HG02840 (cell line): ENCODE measurements around the gene ARRDC2.

ENCODE experiments used
- ATAC-seq: cut with Tn5 transposase; IDR thresholded peaks from one replicate; pipeline ENCODE4 v1.9.1; 2021; ENCODE audit warnings: mild to moderate bottlenecking, moderate library complexity, moderate number of reproducible peaks; ENCODE audit not compliant: unreplicated experiment, low FRiP score

Gene ARRDC2

GRCh38 chr19:18051887-18052286, 43.9 kb downstream of the ARRDC2 start:
- ATAC-seq: no peak

GRCh38 chr19:18053576-18054219, 45.7 kb downstream of the ARRDC2 start:
- no peak for ATAC-seq

- no peak for ATAC-seq
These were observed 48.0 kb downstream of the ARRDC2 start for GRCh38 chr19:18055967-18056366.

- no peak for ATAC-seq
These were observed 49.6 kb downstream of the ARRDC2 start for GRCh38 chr19:18057557-18057956.

GRCh38 chr19:18058208-18059009, 50.4 kb downstream of the ARRDC2 start:
- peak; percentile 60 for ATAC-seq

GRCh38 chr19:18059297-18059696, 51.3 kb downstream of the ARRDC2 start:
- no peak for ATAC-seq

GRCh38 chr19:18059902-18060301, 51.9 kb downstream of the ARRDC2 start:
- ATAC-seq: no peak

GRCh38 chr19:18060472-18060871, 52.5 kb downstream of the ARRDC2 start:
- ATAC-seq: no peak

GRCh38 chr19:18062028-18062427, 54.1 kb downstream of the ARRDC2 start:
- no peak for ATAC-seq

- no peak for ATAC-seq
These were observed 55.5 kb downstream of the ARRDC2 start for GRCh38 chr19:18063463-18063862.
